ENCODE data around the gene RHBDD2. TPM values are rescaled to one million over a fixed set of nuclear protein-coding genes. Genes with fewer than 3 reads are reported as not detected.

RHBDD2 gene
- total and polyA plus RNA-seq, 3 donors from 2014 or later, result 106 to 161 (median 109) TPM

GRCh38 chr7:75866114-75866488 is 12.7 kb upstream of the RHBDD2 start:
- TF ChIP-seq CTCF (IDR thresholded peaks at IDR 0.05) (no peak), POLR2A (IDR thresholded peaks at IDR 0.05) (no peak)
- no peak for DNase-seq
- H3K27me3 ChIP-seq, result no peaks in the 10 kb centered on the region
- intact Hi-C loops (cut with DNase I; ENCODE audit: low total_unique reads), result loop anchor here (10.0 kb wide), 1 partner anchor 159 kb away; no protein-coding TSS in a partner anchor
- no peaks in the 10 kb centered on the region for H3K9me3 ChIP-seq
- 52 to 61% methylated on average over 5 of the region's 5 CpGs for WGBS, 2 donors
- peaks cover 5% of the 10 kb centered on the region for H3K4me1 ChIP-seq
- H3K27ac ChIP-seq, result no peak overlapping the region
- no peak overlapping the region for H3K4me3 ChIP-seq
- no peaks in the 10 kb centered on the region for H3K36me3 ChIP-seq (ENCODE audit: low read depth, missing control alignments)

GRCh38 chr7:75866489-75867389 is 12.1 kb upstream of the RHBDD2 start:
- H3K9me3 ChIP-seq, result no peaks in the 10 kb centered on the region
- H3K36me3 ChIP-seq (ENCODE audit: low read depth, missing control alignments), result no peaks in the 10 kb centered on the region
- peaks cover 5% of the 10 kb centered on the region for H3K4me1 ChIP-seq
- WGBS, 2 donors, result 44 to 45% methylated on average over 14 to 17 of the region's 19 CpGs
- H3K27ac ChIP-seq, result no peak overlapping the region
- DNase-seq, result peak; percentile 69
- TF ChIP-seq CTCF (IDR thresholded peaks at IDR 0.05) (peak; percentile 58 to 86 (median 83)), POLR2A (IDR thresholded peaks at IDR 0.05) (no peak)
- intact Hi-C loops (cut with DNase I; ENCODE audit: low total_unique reads), result loop anchor here (10.0 kb wide), 1 partner anchor 158 kb away; no protein-coding TSS in a partner anchor
- no peak overlapping the region for H3K4me3 ChIP-seq
- no peaks in the 10 kb centered on the region for H3K27me3 ChIP-seq

GRCh38 chr7:75867390-75867717 is 11.5 kb upstream of the RHBDD2 start:
- Histone ChIP-seq H3K9me3 (no peaks in the 10 kb centered on the region), H3K27ac (no peak overlapping the region), H3K4me1 (peaks cover 7% of the 10 kb centered on the region), H3K36me3 (ENCODE audit: low read depth, missing control alignments) (no peaks in the 10 kb centered on the region), H3K27me3 (no peaks in the 10 kb centered on the region), H3K4me3 (no peak overlapping the region)
- no peak for DNase-seq
- intact Hi-C loops (cut with DNase I; ENCODE audit: low total_unique reads), result loop anchor here (10.0 kb wide), 1 partner anchor 157 kb away; no protein-coding TSS in a partner anchor
- TF ChIP-seq CTCF (IDR thresholded peaks at IDR 0.05), result no peak
- no peak for TF ChIP-seq POLR2A (IDR thresholded peaks at IDR 0.05)
- WGBS, 2 donors, result 91 to 92% methylated on average over 4 of the region's 4 CpGs

- 89 to 97% methylated on average over 2 of the region's 2 CpGs for WGBS, 2 donors
- H3K36me3 ChIP-seq (ENCODE audit: low read depth, missing control alignments), result no peaks in the 10 kb centered on the region
- no peak for DNase-seq
- no peaks in the 10 kb centered on the region for H3K9me3 ChIP-seq
- no peak overlapping the region for H3K4me3 ChIP-seq
- peaks cover 11% of the 10 kb centered on the region for H3K4me1 ChIP-seq
- H3K27me3 ChIP-seq, result no peaks in the 10 kb centered on the region
- intact Hi-C loops (cut with DNase I; ENCODE audit: low total_unique reads), result loop anchor here (10.0 kb wide), 1 partner anchor 157 kb away; no protein-coding TSS in a partner anchor
- TF ChIP-seq CTCF (IDR thresholded peaks at IDR 0.05) (no peak), POLR2A (IDR thresholded peaks at IDR 0.05) (no peak)
- no peak overlapping the region for H3K27ac ChIP-seq
These were observed 10.7 kb upstream of the RHBDD2 start for GRCh38 chr7:75868153-75868552.
